Ectodermal cell (in vitro differentiated cells): ENCODE measurements around the gene CISD2.
"Not testable (repeated sequence)": the region's sequence is repeated elsewhere in the genome, so short reads cannot be mapped to it uniquely, and the experiment has no call there.

ENCODE experiments used
- H3K27ac ChIP-seq: 2 replicates; pipeline ENCODE4 v1.7.0; 2013; ENCODE audit warnings: mild to moderate bottlenecking, low read depth, low read length; ENCODE audit not compliant: insufficient read depth, poor library complexity, severe bottlenecking
- H3K27me3 ChIP-seq: 2 replicates; pipeline ENCODE4 v1.7.0; 2013; ENCODE audit warnings: mild to moderate bottlenecking, low read length; ENCODE audit not compliant: insufficient read depth, control insufficient read depth, poor library complexity, severe bottlenecking
- H3K36me3 ChIP-seq: one replicate; pipeline ENCODE4 v1.7.0; 2013; ENCODE audit warnings: low read length; ENCODE audit not compliant: control insufficient read depth, insufficient read depth
- H3K4me1 ChIP-seq: one replicate; pipeline ENCODE4 v1.7.0; 2013; ENCODE audit warnings: low read length; ENCODE audit not compliant: control insufficient read depth, insufficient read depth
- H3K4me3 ChIP-seq: 2 replicates; pipeline ENCODE4 v1.7.0; 2013; ENCODE audit warnings: low read depth, low read length, control low read depth; ENCODE audit not compliant: insufficient read depth
- H3K9me3 ChIP-seq: 2 replicates; pipeline ENCODE4 v1.7.0; 2013; ENCODE audit warnings: mild to moderate bottlenecking, low read length, moderate library complexity; ENCODE audit not compliant: control insufficient read depth
- WGBS, 2 experiments: methylation state at CpG; one replicate each; pipeline ENCODE4 v1.1.7; 2013; ENCODE audit warnings: missing lambda C conversion rate in 2 of 2; 5-methylcytosine and 5-hydroxymethylcytosine counted together

Gene CISD2

GRCh38 chr4:102849579-102850104 is 19.1 kb upstream of the CISD2 start:
- no peaks in the 10 kb centered on the region for H3K36me3 ChIP-seq
- no peaks in the 10 kb centered on the region for H3K9me3 ChIP-seq
- no peak overlapping the region for H3K27ac ChIP-seq
- H3K27me3 ChIP-seq, result no peaks in the 10 kb centered on the region
- no peak overlapping the region for H3K4me3 ChIP-seq
- 80 to 81% methylated on average over 3 of the region's 3 CpGs for WGBS, 2 experiments
- no peaks in the 10 kb centered on the region for H3K4me1 ChIP-seq

GRCh38 chr4:102850370-102850769 is 18.4 kb upstream of the CISD2 start:
- no peaks in the 10 kb centered on the region for H3K4me1 ChIP-seq
- no peaks in the 10 kb centered on the region for H3K27me3 ChIP-seq
- no peaks in the 10 kb centered on the region for H3K9me3 ChIP-seq
- no peak overlapping the region for H3K27ac ChIP-seq
- 100% methylated on average over 1 of the region's 2 CpGs; no CpG with 5 or more reads in 1 of the 2 experiments for WGBS, 2 experiments
- no peak overlapping the region for H3K4me3 ChIP-seq
- H3K36me3 ChIP-seq, result no peaks in the 10 kb centered on the region

GRCh38 chr4:102858828-102859464 is 9.8 kb upstream of the CISD2 start:
- Histone ChIP-seq H3K9me3 (no peaks in the 10 kb centered on the region), H3K27me3 (no peaks in the 10 kb centered on the region), H3K27ac (no peak overlapping the region), H3K4me1 (no peaks in the 10 kb centered on the region), H3K36me3 (no peaks in the 10 kb centered on the region), H3K4me3 (no peak overlapping the region)
- whole genome bisulfite sequencing, 2 experiments, result 93% methylated on average over 2 of the region's 2 CpGs; no CpG with 5 or more reads in 1 of the 2 experiments

- Histone ChIP-seq H3K36me3 (no peaks in the 10 kb centered on the region), H3K9me3 (no peaks in the 10 kb centered on the region), H3K4me3 (no peak overlapping the region), H3K4me1 (no peaks in the 10 kb centered on the region), H3K27ac (no peak overlapping the region), H3K27me3 (no peaks in the 10 kb centered on the region)
- WGBS, 2 experiments, result 88 to 97% methylated on average over 2 of the region's 2 CpGs
Observed at GRCh38 chr4:102860611-102861324, 8.0 kb upstream of the CISD2 start.

- Histone ChIP-seq H3K27me3 (no peaks in the 10 kb centered on the region), H3K4me1 (peaks cover 3% of the 10 kb centered on the region), H3K9me3 (no peaks in the 10 kb centered on the region), H3K27ac (no peak overlapping the region), H3K4me3 (no peak overlapping the region), H3K36me3 (no peaks in the 10 kb centered on the region)
- 100% methylated on average over 1 of the region's 1 CpG; no CpG with 5 or more reads in 1 of the 2 experiments for WGBS, 2 experiments
Observed at GRCh38 chr4:102862016-102862415, 6.8 kb upstream of the CISD2 start.

- no peak overlapping the region for H3K27ac ChIP-seq
- H3K9me3 ChIP-seq, result no peaks in the 10 kb centered on the region
- H3K36me3 ChIP-seq, result no peaks in the 10 kb centered on the region
- H3K4me3 ChIP-seq, result no peak overlapping the region
- WGBS, 2 experiments, result 97 to 100% methylated on average over 1 of the region's 1 CpG
- no peaks in the 10 kb centered on the region for H3K27me3 ChIP-seq
- peaks cover 3% of the 10 kb centered on the region for H3K4me1 ChIP-seq
Observed at GRCh38 chr4:102862747-102863146, 6.0 kb upstream of the CISD2 start.

- H3K9me3 ChIP-seq, H3K27me3 ChIP-seq, H3K36me3 ChIP-seq, H3K4me3 ChIP-seq, H3K4me1 ChIP-seq, H3K27ac ChIP-seq: not testable (repeated sequence)
- WGBS, 2 experiments, result 84 to 92% methylated on average over 5 of the region's 5 CpGs
Observed at GRCh38 chr4:102865327-102865726, 3.5 kb upstream of the CISD2 start.

GRCh38 chr4:102867278-102868152 is 1.3 kb upstream of the CISD2 start:
- H3K4me3 ChIP-seq, result peak overlapping the region; percentile 79
- H3K4me1 ChIP-seq, result peaks cover 3% of the 10 kb centered on the region
- H3K27me3 ChIP-seq, result no peaks in the 10 kb centered on the region
- peak overlapping the region; percentile 98 for H3K27ac ChIP-seq
- 85 to 86% methylated on average over 10 to 11 of the region's 12 CpGs for WGBS, 2 experiments
- no peaks in the 10 kb centered on the region for H3K9me3 ChIP-seq
- no peaks in the 10 kb centered on the region for H3K36me3 ChIP-seq

GRCh38 chr4:102868153-102868780 is 525 bp upstream of the CISD2 start:
- peak overlapping the region; percentile 98 for H3K27ac ChIP-seq
- H3K27me3 ChIP-seq, result no peaks in the 10 kb centered on the region
- H3K36me3 ChIP-seq, result peaks cover 3% of the 10 kb centered on the region
- peaks cover 3% of the 10 kb centered on the region for H3K4me1 ChIP-seq
- no peaks in the 10 kb centered on the region for H3K9me3 ChIP-seq
- H3K4me3 ChIP-seq, result peak overlapping the region; percentile 79
- whole genome bisulfite sequencing, 2 experiments, result 41 to 47% methylated on average over 23 of the region's 23 CpGs
